ENCODE data around the gene NEAT1.

The NEAT1 gene

DNA sequence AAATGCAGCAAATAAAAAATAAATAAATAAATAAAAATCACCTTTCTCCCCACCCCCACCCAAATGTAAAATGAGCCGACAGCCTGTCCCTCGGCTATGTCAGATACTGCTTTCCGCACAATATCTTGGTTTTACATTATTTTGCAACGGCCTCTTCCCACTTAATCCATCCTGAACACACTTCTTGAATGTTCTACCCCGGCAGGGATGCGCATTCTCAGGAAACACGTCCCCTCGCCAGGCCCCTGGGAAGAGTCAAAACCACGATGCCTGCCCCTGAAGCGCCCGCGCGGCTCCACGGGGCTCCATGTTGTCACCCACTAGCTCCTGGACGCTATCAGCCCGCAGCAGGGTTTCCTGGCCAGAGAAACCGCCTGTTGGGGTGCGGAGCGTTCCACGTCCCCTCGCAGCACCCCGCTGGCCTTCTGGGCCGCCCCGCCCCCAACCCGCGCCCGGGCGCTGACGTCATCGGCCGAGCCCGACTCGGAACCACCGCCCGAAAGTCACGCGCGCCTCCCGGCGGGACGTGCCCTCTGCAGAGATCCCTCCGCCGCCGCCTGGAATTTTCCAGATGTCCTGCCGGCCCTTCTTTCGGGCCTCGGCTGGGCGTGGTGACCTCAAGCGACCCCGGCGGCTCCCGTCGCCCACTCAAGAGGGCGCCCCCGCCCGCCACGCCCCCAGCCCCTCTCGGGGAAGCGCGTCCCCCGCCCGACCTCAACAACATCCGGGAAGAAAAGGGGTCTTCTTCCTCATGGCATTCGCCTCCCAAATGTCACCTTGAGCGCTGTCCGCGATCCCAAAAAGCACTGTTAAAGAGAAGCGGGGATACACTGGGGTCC is 585 bp upstream of the NEAT1 start:
- peak; percentile 89 to 90 for DNase-seq (ENCODE audit: extremely low read depth in 1 of 2, low read depth in 1 of 2)

DNA sequence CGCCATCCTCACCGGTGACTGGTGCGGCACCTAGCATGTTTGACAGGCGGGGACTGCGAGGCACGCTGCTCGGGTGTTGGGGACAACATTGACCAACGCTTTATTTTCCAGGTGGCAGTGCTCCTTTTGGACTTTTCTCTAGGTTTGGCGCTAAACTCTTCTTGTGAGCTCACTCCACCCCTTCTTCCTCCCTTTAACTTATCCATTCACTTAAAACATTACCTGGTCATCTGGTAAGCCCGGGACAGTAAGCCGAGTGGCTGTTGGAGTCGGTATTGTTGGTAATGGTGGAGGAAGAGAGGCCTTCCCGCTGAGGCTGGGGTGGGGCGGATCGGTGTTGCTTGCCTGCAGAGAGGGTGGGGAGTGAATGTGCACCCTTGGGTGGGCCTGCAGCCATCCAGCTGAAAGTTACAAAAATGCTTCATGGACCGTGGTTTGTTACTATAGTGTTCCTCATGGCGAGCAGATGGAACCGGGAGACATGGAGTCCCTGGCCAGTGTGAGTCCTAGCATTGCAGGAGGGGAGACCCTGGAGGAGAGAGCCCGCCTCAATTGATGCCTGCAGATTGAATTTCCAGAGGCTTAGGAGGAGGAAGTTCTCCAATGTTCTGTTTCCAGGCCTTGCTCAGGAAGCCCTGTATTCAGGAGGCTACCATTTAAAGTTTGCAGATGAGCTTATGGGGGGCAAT is 1.1 kb downstream of the NEAT1 start:
- no peak for DNase-seq (ENCODE audit: extremely low read depth in 1 of 2, low read depth in 1 of 2)

DNA sequence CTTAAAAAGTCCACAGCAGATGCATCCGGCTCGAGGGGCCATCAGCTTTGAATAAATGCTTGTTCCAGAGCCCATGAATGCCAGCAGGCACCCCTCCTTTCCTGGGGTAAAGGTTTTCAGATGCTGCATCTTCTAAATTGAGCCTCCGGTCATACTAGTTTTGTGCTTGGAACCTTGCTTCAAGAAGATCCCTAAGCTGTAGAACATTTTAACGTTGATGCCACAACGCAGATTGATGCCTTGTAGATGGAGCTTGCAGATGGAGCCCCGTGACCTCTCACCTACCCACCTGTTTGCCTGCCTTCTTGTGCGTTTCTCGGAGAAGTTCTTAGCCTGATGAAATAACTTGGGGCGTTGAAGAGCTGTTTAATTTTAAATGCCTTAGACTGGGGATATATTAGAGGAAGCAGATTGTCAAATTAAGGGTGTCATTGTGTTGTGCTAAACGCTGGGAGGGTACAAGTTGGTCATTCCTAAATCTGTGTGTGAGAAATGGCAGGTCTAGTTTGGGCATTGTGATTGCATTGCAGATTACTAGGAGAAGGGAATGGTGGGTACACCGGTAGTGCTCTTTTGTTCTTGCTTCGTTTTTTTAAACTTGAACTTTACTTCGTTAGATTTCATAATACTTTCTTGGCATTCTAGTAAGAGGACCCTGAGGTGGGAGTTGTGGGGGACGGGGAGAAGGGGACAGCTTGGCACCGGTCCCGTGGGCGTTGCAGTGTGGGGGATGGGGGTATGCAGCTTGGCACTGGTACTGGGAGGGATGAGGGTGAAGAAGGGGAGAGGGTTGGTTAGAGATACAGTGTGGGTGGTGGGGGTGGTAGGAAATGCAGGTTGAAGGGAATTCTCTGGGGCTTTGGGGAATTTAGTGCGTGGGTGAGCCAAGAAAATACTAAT is 1.9 kb downstream of the NEAT1 start:
- DNase-seq (ENCODE audit: extremely low read depth in 1 of 2, low read depth in 1 of 2): no peak

DNA sequence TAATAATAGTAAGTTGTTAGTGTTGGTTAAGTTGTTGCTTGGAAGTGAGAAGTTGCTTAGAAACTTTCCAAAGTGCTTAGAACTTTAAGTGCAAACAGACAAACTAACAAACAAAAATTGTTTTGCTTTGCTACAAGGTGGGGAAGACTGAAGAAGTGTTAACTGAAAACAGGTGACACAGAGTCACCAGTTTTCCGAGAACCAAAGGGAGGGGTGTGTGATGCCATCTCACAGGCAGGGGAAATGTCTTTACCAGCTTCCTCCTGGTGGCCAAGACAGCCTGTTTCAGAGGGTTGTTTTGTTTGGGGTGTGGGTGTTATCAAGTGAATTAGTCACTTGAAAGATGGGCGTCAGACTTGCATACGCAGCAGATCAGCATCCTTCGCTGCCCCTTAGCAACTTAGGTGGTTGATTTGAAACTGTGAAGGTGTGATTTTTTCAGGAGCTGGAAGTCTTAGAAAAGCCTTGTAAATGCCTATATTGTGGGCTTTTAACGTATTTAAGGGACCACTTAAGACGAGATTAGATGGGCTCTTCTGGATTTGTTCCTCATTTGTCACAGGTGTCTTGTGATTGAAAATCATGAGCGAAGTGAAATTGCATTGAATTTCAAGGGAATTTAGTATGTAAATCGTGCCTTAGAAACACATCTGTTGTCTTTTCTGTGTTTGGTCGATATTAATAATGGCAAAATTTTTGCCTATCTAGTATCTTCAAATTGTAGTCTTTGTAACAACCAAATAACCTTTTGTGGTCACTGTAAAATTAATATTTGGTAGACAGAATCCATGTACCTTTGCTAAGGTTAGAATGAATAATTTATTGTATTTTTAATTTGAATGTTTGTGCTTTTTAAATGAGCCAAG is 2.7 kb downstream of the NEAT1 start:
- peak in 1 of 2 donors; percentile 78 for DNase-seq (ENCODE audit: extremely low read depth in 1 of 2, low read depth in 1 of 2)

DNA sequence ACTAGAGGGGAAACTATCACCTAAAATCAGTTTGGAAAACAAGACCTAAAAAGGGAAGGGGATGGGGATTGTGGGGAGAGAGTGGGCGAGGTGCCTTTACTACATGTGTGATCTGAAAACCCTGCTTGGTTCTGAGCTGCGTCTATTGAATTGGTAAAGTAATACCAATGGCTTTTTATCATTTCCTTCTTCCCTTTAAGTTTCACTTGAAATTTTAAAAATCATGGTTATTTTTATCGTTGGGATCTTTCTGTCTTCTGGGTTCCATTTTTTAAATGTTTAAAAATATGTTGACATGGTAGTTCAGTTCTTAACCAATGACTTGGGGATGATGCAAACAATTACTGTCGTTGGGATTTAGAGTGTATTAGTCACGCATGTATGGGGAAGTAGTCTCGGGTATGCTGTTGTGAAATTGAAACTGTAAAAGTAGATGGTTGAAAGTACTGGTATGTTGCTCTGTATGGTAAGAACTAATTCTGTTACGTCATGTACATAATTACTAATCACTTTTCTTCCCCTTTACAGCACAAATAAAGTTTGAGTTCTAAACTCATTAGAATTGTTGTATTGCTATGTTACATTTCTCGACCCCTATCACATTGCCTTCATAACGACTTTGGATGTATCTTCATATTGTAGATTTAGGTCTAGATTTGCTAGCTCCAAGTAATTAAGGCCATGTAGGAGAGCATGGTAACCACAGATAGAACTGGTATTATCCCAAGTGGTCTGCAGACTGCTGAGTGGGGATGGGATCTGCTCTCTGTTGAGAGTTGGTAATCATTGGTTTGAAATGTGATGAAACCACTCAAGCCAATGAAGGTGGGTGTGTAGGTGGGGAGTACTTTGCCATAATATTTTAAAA is 3.6 kb downstream of the NEAT1 start:
- no peak for DNase-seq (ENCODE audit: extremely low read depth in 1 of 2, low read depth in 1 of 2)

DNA sequence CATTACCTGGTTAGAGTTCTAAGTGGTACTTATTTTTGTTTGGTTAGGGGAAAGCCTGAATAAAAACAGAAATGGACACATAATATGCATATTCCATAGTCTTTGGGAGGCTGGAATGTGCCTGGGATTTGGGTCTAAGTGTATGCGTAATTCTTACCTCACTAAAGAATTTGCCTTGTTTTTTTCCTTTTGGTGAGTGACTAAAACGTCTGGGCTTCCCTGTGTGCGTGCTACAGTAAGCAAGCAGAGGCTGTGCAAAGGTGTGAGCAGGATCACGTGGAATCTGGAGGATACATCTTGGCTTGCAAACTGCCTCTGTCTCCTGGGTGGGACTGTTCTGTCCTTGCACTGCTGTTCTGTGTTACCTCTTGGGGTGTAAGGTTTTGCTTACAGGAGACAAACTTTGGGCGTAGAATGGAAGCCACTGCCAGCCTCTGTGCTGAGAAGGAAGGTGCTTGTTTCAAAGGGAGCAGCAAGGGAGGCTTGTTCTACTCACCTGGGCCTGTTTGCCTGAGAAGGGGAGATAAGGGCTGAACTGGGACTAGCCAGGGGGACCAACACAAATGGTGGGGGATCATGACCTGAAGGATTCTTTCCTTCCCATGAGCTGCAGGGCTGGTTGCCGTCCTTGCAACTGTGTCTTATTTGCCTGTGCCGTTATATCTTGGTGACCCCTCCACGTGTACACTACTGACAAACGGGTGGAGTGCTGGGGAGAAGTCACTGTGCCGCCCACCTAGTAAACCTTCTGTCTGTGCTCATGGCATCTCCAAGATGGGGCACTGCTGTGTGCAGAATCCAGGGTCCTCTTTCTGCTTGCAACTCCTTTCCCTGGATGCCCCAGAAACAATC is 4.5 kb downstream of the NEAT1 start:
- no peak for DNase-seq (ENCODE audit: extremely low read depth in 1 of 2, low read depth in 1 of 2)

DNA sequence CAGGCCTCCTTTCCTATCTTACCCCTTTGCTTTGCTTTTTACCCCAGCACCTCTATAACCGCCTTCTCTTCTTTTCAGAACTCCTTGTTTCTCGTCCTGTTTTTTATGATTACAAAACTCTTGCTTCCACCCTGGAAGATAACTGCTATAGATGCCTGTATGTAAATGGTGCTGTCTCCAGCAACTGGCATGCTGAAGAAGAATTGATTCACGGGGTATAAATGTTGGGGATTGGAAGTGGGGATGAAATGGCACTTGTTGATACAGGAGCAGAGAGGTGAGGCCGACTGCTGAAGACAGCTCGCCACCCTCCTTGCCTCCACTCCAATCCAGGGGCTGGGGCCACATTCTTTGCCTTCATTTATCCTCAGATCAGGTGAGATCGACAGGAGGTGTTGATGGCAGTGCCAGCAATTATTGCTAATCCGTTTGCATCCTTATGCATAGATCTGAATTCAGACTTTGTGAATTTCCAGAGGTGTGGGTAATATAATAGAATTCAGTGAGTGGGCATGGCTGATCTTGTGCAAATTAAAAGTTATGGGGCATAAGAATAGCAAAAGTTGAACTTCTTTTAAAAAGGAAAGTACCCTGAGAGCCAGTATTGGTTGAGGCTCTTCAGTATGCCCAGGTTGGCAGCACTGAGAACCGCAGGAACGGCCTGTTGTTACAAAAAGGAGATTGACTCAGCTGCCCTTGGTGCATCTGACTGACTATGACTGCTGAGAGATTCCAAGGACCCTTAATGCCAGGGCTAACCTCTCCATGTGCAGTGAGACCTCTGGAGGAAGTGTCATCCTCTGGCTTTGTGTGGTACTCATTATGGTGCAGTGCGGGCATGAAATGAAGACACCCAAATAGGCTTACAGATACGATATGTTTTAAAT is 5.3 kb downstream of the NEAT1 start:
- no peak for DNase-seq (ENCODE audit: extremely low read depth in 1 of 2, low read depth in 1 of 2)

DNA sequence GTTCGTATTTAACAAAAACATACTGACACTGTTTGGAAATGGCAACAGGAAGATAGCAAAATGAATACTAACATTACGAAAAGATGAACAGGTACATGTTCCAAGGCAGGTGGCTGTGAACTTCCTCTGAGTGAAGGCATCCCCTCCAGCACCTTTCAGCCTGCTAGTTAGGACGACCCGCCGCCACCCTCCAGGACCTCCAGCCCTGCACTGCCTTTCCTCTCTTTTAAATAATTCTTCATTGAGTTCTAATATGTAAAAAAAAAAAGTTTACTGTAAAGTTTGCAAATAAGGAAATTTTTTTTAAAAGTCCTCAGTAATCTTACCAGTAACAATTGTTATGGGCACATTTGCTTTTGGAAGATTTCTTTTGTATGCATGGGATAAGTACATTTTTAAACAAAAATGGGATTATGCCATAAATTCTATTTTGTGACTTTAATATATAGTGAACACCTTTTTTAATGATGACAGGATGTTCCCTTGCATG is 6.0 kb downstream of the NEAT1 start:
- DNase-seq (ENCODE audit: extremely low read depth in 1 of 2, low read depth in 1 of 2): no peak

DNA sequence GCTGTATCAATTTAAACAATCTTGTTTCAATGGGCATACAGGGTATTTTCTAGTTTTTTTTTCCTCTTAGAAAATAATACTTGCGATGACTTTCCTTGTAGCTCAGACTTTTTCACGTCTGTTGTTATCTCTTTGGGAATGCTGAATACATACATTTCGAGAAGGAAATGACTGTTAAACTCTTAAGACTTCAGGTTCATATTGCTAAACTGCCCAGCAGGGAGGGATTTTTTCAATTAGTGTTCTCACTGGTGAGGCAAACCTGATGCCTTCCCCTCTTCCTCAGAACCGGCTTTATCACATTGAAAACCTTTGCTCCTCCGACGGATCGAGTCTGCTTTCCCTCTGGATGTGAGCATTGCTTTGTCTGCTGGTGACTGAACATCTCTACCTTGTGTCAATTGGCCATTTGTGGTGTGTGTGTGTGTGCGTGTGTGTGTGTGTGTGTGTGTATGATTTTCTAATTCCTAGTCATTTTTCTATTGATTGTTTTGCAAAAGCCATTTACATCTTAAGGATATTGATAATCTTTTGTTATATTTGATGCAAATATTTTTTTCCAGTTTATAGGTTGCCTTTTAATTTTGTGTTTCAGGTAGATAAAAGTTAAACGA is 6.6 kb downstream of the NEAT1 start:
- DNase-seq (ENCODE audit: extremely low read depth in 1 of 2, low read depth in 1 of 2): no peak

DNA sequence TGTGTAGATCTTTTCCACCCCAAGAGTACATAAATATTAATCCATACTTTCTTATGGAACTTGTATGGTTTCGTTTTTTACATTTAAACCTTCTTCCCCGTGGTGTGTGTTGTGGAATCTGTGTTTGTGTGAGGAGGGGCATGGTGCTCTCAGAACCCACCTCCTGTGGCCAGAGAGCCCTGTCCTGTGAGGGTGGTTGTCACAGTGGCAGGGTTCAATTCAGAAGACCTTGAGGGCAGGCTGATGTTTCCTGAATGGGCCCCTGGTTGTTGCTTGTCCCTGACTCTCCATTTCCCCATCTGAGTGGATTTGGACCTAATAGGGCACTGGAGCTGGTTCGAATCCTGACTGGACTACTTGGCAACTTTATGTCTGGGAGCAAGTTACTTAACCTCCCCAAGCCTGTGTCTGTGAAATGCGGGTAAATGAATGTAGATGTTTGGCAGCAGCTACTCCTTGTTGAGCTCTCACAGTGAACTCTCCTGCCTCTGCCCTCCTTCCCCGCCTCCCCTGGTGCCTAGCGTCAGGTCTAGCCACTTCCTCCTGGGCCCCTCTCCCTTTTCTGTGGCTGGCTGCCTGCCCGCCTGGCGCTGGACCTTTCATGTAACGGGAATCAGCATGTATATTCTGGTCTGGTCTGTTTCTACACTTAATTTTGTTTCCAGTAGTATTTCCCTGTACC is 7.3 kb downstream of the NEAT1 start:
- DNase-seq (ENCODE audit: extremely low read depth in 1 of 2, low read depth in 1 of 2): no peak

DNA sequence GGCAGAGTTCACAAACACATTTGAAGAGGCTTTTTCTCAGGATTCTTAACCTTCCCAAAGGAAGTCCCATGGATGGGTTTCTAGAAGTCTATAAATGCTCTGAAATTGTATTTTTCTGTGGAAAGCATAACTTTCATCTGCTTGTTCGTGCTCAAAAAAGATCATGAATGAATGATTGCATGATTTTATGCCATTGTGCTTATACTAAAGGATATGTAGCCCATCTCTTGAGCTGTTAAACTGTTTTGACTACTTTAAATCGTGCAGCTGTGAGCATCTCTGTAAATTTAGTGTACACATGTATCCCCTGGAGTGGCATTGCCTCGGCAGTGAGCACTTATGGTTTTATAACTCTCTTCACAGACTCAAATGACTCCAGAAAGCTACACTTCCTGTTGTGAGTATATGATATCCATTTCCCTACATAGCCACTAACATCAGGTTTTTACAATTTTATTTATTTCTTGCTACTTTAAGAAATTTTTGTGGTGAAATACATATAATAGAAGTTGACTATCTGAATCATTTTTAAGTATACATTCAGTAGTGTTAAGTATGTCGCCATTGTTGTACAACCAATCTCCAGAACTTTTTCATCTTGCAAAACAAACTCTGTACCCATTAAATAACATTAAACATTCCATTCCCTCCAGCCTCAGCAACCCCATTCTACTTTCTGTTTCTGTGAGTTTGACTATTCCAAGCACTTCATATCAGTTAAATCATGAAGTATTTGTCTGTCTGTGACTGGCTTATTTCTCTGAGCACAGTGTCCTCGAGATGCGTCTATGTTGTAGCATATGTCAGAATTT is 8.0 kb downstream of the NEAT1 start:
- DNase-seq (ENCODE audit: extremely low read depth in 1 of 2, low read depth in 1 of 2): no peak

DNA sequence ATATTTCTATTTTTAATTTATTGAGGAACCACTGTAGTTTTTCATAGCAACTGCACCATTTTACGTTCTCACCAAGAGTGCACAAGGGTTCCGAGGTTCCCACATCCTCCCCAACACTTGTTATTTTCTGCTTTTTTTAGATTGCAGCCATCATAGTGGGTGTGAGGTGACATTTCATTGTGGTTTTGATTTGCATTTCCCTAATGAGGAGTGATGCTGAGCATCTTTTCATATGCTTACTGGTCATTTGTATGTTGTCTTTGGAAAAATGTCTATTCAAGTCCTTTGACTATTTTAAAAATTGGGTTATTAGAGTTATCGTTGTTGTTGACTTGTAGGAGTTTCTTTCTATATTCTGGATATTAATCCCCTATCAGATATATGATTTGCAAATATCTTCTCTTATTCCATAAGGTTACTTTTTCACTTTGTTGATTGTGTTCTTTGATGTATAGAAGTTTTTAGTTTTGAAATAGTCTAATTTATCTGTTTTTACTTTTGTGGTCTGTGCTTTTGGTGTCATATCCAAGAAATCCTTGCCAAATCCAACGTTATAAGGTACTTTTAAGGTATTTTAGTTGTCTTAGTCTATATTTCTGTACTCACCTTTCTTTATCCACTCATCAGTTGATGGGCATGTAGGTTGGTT is 9.0 kb downstream of the NEAT1 start:
- no peak for DNase-seq (ENCODE audit: extremely low read depth in 1 of 2, low read depth in 1 of 2)

DNA sequence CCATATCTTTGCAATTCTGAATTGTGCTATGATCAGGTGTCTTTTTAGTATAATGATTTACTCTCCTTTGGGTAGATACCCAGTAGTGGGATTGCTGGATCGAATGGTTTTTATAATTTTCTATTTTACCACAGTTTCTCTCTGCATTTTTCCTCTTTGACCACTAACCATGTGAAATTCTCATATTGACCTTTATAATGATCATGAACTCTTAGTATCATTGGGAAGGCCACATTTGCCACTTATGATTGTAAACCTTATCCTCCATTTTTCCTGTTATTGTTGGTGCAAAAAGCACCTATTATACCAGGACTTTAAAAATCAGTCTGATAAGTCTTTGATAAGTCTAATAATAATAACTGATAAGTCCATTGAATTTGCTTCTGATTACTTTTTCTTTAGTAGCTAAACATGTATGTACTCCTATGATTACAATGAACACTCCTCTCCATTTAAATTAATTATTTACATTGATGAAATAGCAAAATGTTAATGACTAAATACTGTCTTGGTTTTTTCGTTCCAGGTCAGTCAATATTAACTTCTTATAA is 9.6 kb downstream of the NEAT1 start:
- no peak for DNase-seq (ENCODE audit: extremely low read depth in 1 of 2, low read depth in 1 of 2)

DNA sequence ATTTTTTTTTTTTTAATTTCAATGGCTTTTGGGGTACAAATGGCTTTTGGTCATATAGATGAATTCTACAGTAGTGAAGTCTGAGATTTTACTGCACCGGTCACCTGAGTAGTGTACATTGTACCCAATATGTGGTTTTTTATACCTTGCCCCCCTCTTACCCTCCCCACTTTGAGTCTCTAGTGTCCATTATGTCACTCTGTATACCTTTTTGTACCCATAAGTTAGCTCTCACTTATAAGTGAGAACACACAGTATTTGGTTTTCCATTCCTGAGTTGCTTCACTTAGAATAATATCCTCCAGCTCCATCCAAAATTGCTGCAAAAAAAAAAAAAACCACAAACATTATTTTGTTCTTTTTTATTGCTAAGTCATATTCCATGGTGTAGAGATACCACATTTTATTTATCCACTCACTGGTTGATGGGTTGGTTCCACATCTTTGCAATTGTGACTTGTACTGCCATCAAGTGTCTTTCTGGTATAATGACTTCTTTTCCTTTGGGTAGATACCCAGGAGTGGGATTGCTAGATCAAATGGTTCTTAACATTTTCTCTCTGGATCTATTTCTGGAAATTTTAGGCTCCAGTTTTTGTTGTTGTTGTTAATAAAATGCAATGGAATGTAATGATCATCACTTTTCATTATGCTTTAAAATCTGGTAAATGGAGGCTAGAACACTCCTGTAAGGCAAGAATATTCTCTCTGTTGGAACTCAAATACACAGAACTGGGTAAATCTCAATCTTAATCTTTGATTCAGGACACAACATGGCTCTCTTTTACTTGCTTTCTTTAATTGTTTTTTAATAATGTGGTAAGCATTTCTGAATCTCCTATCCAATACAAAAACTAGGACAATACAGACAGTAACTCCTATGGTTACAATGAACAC is 10.3 kb downstream of the NEAT1 start:
- no peak for DNase-seq (ENCODE audit: extremely low read depth in 1 of 2, low read depth in 1 of 2)

Data from activated CD8-positive, alpha-beta memory T cell treated with anti-CD3 and anti-CD28 coated beads for 1 hour (primary cell).